ENCODE data around the gene WDR20. TPM values are rescaled to one million over a fixed set of nuclear protein-coding genes. Genes with fewer than 3 reads are reported as not detected.

The WDR20 gene
- total and polyA plus RNA-seq, 10 of the 15 experiments (the other 5 are each of a cell fraction or from before 2014, with no cell fraction given): 9.1 to 25.9 (median 18.4) TPM

DNA sequence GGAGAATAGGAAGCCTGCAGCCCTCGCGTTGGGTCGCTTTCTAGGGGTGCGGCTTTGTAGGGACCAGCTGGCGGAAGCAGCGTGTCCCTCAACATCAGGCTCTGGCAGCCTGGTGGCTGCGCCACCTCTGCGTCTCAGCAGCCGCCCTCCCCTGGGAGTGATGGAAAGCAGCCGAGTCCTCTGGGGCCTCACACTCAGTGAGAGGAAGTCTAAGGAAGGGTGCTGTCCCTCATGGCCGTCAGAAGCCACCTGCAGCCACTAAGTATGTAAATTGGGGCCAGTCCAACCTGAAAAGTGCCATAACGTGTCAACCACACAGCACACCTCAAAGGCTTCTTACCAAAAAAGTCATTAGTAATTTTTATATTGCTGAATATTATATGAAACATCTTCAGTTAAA, 80.3 kb downstream of the WDR20 start (continued):
- no peak for TF ChIP-seq IRF3 (IDR thresholded peaks at IDR 0.05)
- TF ChIP-seq, protein P1, sequence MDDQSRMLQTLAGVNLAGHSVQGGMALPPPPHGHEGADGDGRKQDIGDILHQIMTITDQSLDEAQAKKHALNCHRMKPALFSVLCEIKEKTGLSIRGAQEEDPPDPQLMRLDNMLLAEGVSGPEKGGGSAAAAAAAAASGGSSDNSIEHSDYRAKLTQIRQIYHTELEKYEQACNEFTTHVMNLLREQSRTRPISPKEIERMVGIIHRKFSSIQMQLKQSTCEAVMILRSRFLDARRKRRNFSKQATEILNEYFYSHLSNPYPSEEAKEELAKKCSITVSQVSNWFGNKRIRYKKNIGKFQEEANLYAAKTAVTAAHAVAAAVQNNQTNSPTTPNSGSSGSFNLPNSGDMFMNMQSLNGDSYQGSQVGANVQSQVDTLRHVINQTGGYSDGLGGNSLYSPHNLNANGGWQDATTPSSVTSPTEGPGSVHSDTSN (IDR thresholded peaks at IDR 0.05; ENCODE audit: insufficient replicate concordance, low read depth, low read length): no peak
- no peak for TF ChIP-seq STAT1 (conservative IDR thresholded peaks at IDR 0.05)
- no peak for TF ChIP-seq RELA (IDR thresholded peaks at IDR 0.05; ENCODE audit: borderline replicate concordance, partially characterized antibody)
- no peak for TF ChIP-seq CEBPZ (IDR thresholded peaks at IDR 0.05; ENCODE audit: low read depth, low read length)
- no peak for TF ChIP-seq BMI1 (IDR thresholded peaks at IDR 0.05; ENCODE audit: borderline replicate concordance)
- TF ChIP-seq BCL11A (IDR thresholded peaks at IDR 0.05; ENCODE audit: low read depth, low read length): no peak
- no peak for TF ChIP-seq CBX3 (IDR thresholded peaks at IDR 0.05; ENCODE audit: borderline replicate concordance, low read depth)
- peak; percentile 87; the same call in 1 of the 3 replicates for TF ChIP-seq POU2F2 (IDR thresholded peaks at IDR 0.05; ENCODE audit: borderline replicate concordance, low read depth, low read length)
- TF ChIP-seq GABPA (IDR thresholded peaks at IDR 0.05; ENCODE audit: low read depth): no peak
- no peak for TF ChIP-seq ZBED1 (IDR thresholded peaks at IDR 0.05; ENCODE audit: borderline replicate concordance)
- no peak for TF ChIP-seq SRF (IDR thresholded peaks at IDR 0.05; ENCODE audit: low read depth in 2 of 2, low read length in 2 of 2)
- TF ChIP-seq TCF12 (IDR thresholded peaks at IDR 0.05; ENCODE audit: low read depth, low read length): peak; percentile 29; the same call in 1 of the 2 replicates
- no peak for TF ChIP-seq CBFB (IDR thresholded peaks at IDR 0.05; ENCODE audit: low read depth)
- TF ChIP-seq, protein P2, sequence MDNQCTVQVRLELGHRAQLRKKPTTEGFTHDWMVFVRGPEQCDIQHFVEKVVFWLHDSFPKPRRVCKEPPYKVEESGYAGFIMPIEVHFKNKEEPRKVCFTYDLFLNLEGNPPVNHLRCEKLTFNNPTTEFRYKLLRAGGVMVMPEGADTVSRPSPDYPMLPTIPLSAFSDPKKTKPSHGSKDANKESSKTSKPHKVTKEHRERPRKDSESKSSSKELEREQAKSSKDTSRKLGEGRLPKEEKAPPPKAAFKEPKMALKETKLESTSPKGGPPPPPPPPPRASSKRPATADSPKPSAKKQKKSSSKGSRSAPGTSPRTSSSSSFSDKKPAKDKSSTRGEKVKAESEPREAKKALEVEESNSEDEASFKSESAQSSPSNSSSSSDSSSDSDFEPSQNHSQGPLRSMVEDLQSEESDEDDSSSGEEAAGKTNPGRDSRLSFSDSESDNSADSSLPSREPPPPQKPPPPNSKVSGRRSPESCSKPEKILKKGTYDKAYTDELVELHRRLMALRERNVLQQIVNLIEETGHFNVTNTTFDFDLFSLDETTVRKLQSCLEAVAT (IDR thresholded peaks at IDR 0.05): no peak
- peak; percentile 21 for TF ChIP-seq SKIL (IDR thresholded peaks at IDR 0.05; ENCODE audit: low read depth, poor library complexity, severe bottlenecking)
- TF ChIP-seq WRNIP1 (IDR thresholded peaks at IDR 0.05; ENCODE audit: borderline replicate concordance, low read depth, low read length): no peak
- TF ChIP-seq, protein P3, sequence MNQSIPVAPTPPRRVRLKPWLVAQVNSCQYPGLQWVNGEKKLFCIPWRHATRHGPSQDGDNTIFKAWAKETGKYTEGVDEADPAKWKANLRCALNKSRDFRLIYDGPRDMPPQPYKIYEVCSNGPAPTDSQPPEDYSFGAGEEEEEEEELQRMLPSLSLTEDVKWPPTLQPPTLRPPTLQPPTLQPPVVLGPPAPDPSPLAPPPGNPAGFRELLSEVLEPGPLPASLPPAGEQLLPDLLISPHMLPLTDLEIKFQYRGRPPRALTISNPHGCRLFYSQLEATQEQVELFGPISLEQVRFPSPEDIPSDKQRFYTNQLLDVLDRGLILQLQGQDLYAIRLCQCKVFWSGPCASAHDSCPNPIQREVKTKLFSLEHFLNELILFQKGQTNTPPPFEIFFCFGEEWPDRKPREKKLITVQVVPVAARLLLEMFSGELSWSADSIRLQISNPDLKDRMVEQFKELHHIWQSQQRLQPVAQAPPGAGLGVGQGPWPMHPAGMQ (IDR thresholded peaks at IDR 0.05; ENCODE audit: borderline replicate concordance): no peak
- TF ChIP-seq RAD21 (IDR thresholded peaks at IDR 0.05; ENCODE audit: insufficient read depth, low read depth, low read length): no peak
- 0 out of 2 replicates have a peak, but pooled peaks have one; percentile 23 for TF ChIP-seq RAD51 (IDR thresholded peaks at IDR 0.05)

Measured in GM12878 (cell line).